Measurements from ENCODE around the gene STXBP3.

Gene STXBP3

GRCh38 chr1:108830119-108831008 lies 83.9 kb downstream of the STXBP3 start:
- H3K4me1 ChIP-seq (ENCODE audit: insufficient read depth, low read length): peaks cover 8% of the 10 kb centered on the region
- H3K4me3 ChIP-seq (ENCODE audit: low read depth in 1 of 2, low read length in 2 of 2): no peak overlapping the region
- H4K20me1 ChIP-seq (ENCODE audit: insufficient read depth, low read length): no peaks in the 10 kb centered on the region
- ATAC-seq (ENCODE audit: insufficient read depth, low read depth) (no peak; the same call in 2 of the 3 replicates), DNase-seq (no peak)
- H3K27ac ChIP-seq (ENCODE audit: low read length): no peak overlapping the region
- H3K9ac ChIP-seq (ENCODE audit: low read depth, low read length): no peak overlapping the region
- no peak for TF ChIP-seq CTCF (IDR thresholded peaks at IDR 0.05; ENCODE audit: borderline replicate concordance, extremely low read depth, low read length, poor library complexity, severe bottlenecking)
- H3K9me3 ChIP-seq (ENCODE audit: insufficient read depth, low read length, severe bottlenecking): no peaks in the 10 kb centered on the region
- no peaks in the 10 kb centered on the region for H3K36me3 ChIP-seq (ENCODE audit: insufficient read depth, low read length)
- no peaks in the 10 kb centered on the region for H3K79me2 ChIP-seq (ENCODE audit: insufficient read depth, low read length)
- no peak overlapping the region for H2AFZ ChIP-seq (ENCODE audit: low read depth, low read length)
- H3K4me2 ChIP-seq (ENCODE audit: insufficient read depth, low read length): no peak overlapping the region
- H3K27me3 ChIP-seq (ENCODE audit: insufficient read depth, low read length, poor library complexity): no peaks in the 10 kb centered on the region

DNA sequence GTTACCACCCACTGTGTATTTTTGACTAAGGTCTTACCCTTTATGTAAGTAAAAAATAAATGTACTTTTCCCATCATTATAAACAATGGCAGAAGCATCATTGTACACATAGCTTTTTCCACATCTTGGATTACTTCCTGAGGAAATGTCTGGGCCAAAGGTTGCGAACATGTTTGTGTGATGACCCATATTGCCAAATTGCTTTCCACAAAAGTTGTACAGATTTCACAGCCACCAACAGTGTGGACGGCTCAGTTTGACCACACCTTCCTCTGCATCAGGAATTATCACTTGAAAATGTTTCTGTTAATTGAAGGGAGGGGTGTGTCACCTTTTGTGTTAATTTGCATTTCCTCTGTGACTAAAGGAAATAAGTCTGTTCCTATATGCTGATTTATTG lies 84.8 kb downstream of the STXBP3 start:
- Histone ChIP-seq H3K27me3 (ENCODE audit: insufficient read depth, low read length, poor library complexity) (no peaks in the 10 kb centered on the region), H2AFZ (ENCODE audit: low read depth, low read length) (no peak overlapping the region), H3K27ac (ENCODE audit: low read length) (no peak overlapping the region), H3K9me3 (ENCODE audit: insufficient read depth, low read length, severe bottlenecking) (no peaks in the 10 kb centered on the region), H3K9ac (ENCODE audit: low read depth, low read length) (no peak overlapping the region), H3K79me2 (ENCODE audit: insufficient read depth, low read length) (no peaks in the 10 kb centered on the region), H3K4me3 (ENCODE audit: low read depth in 1 of 2, low read length in 2 of 2) (no peak overlapping the region), H3K36me3 (ENCODE audit: insufficient read depth, low read length) (no peaks in the 10 kb centered on the region), H4K20me1 (ENCODE audit: insufficient read depth, low read length) (no peaks in the 10 kb centered on the region), H3K4me1 (ENCODE audit: insufficient read depth, low read length) (peaks cover 8% of the 10 kb centered on the region), H3K4me2 (ENCODE audit: insufficient read depth, low read length) (no peak overlapping the region)
- no peak for TF ChIP-seq EZH2 (IDR thresholded peaks at IDR 0.05; ENCODE audit: borderline replicate concordance, low read depth, low read length, severe bottlenecking)
- TF ChIP-seq CTCF (IDR thresholded peaks at IDR 0.05; ENCODE audit: borderline replicate concordance, extremely low read depth, low read length, poor library complexity, severe bottlenecking): no peak
- DNase-seq (no peak), ATAC-seq (ENCODE audit: insufficient read depth, low read depth) (no peak)

DNA sequence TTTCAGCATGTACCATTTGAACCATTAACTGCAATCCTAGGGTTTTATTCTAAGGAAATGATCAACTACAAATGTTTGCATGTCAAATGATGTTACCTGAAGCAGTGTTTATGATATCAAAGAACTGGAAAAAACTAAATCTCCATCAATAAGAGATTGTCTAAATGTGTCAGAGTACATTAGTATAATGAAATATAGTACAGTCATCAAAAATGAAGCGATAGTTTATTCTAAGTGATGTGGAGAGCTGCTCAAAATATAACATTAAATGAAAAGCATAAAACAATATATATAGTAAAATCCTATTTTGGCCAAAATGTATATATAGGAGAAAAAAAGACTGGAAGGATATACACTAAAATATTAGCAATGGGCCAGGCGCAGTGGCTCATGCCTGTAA lies 86.5 kb downstream of the STXBP3 start:
- Histone ChIP-seq H3K9me3 (ENCODE audit: insufficient read depth, low read length, severe bottlenecking) (no peaks in the 10 kb centered on the region), H3K27ac (ENCODE audit: low read length) (no peak overlapping the region), H3K4me2 (ENCODE audit: insufficient read depth, low read length) (no peak overlapping the region), H3K79me2 (ENCODE audit: insufficient read depth, low read length) (no peaks in the 10 kb centered on the region), H3K4me1 (ENCODE audit: insufficient read depth, low read length) (peaks cover 6% of the 10 kb centered on the region), H3K4me3 (ENCODE audit: low read depth in 1 of 2, low read length in 2 of 2) (no peak overlapping the region), H2AFZ (ENCODE audit: low read depth, low read length) (no peak overlapping the region), H3K36me3 (ENCODE audit: insufficient read depth, low read length) (no peaks in the 10 kb centered on the region), H3K27me3 (ENCODE audit: insufficient read depth, low read length, poor library complexity) (no peaks in the 10 kb centered on the region), H3K9ac (ENCODE audit: low read depth, low read length) (no peak overlapping the region), H4K20me1 (ENCODE audit: insufficient read depth, low read length) (no peaks in the 10 kb centered on the region)
- DNase-seq: no peak
- no peak for ATAC-seq (ENCODE audit: insufficient read depth, low read depth)
- TF ChIP-seq CTCF (IDR thresholded peaks at IDR 0.05; ENCODE audit: borderline replicate concordance, extremely low read depth, low read length, poor library complexity, severe bottlenecking) (no peak), EZH2 (IDR thresholded peaks at IDR 0.05; ENCODE audit: borderline replicate concordance, low read depth, low read length, severe bottlenecking) (no peak)
